ENCODE measurements around the gene LRCH1. TPM values are rescaled to one million over a fixed set of nuclear protein-coding genes. Genes with fewer than 3 reads are reported as not detected.
A peak's percentile ranks its signal among the peaks of the same experiment; 100 is the strongest.

LRCH1 gene
- total RNA-seq, 2 experiments from 2014 or later, result 16.7 to 27.8 TPM

GRCh38 chr13:46595885-46596275 is 42.9 kb downstream of the LRCH1 start:
- peaks cover 96% of the 10 kb centered on the region for H3K79me2 ChIP-seq (ENCODE audit: insufficient read depth, low read depth, low read length)
- ChIA-PET CTCF (ENCODE audit: unreplicated experiment) (interaction anchor here (1.6 kb wide), 1 partner anchor 44 kb away, joined by 3 read pairs; no protein-coding TSS in a partner anchor), POLR2A (interaction anchor here (0.5 to 5.3 kb wide), 19 partner anchors 9 to 1938 kb away, joined by 3 to 59 read pairs (median 4); no protein-coding TSS in a partner anchor)
- intact Hi-C loops (cut with micrococcal nuclease; ENCODE audit: unreplicated experiment), result loop anchor here (1.0 to 5.0 kb wide), 4 partner anchors 42 to 414 kb away; partner anchors contain the start of genes LCP1 and RUBCNL
- peaks cover 99% of the 10 kb centered on the region for H3K4me1 ChIP-seq (ENCODE audit: insufficient read depth, low read length, poor library complexity, severe bottlenecking)
- H3K27ac ChIP-seq (ENCODE audit: low read depth, low read length, poor library complexity, severe bottlenecking), result peak overlapping the region; percentile 98
- no peak for DNase-seq (ENCODE audit: low spot score)
- no peaks in the 10 kb centered on the region for H4K20me1 ChIP-seq (ENCODE audit: insufficient read depth, low read length)
- H3K4me3 ChIP-seq (ENCODE audit: low read depth, low read length, poor library complexity, severe bottlenecking), result peak overlapping the region; percentile 58
- TF ChIP-seq, protein P1, sequence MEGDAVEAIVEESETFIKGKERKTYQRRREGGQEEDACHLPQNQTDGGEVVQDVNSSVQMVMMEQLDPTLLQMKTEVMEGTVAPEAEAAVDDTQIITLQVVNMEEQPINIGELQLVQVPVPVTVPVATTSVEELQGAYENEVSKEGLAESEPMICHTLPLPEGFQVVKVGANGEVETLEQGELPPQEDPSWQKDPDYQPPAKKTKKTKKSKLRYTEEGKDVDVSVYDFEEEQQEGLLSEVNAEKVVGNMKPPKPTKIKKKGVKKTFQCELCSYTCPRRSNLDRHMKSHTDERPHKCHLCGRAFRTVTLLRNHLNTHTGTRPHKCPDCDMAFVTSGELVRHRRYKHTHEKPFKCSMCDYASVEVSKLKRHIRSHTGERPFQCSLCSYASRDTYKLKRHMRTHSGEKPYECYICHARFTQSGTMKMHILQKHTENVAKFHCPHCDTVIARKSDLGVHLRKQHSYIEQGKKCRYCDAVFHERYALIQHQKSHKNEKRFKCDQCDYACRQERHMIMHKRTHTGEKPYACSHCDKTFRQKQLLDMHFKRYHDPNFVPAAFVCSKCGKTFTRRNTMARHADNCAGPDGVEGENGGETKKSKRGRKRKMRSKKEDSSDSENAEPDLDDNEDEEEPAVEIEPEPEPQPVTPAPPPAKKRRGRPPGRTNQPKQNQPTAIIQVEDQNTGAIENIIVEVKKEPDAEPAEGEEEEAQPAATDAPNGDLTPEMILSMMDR (conservative IDR thresholded peaks at IDR 0.05; ENCODE audit: low read length), result no peak
- no peak for TF ChIP-seq EZH2phosphoT487 (IDR thresholded peaks at IDR 0.05; ENCODE audit: borderline replicate concordance, low read depth, low read length)
- H2AFZ ChIP-seq (ENCODE audit: low read length), result no peak overlapping the region
- H3K9me2 ChIP-seq (ENCODE audit: insufficient read depth, low read length), result no peaks in the 10 kb centered on the region
- peak overlapping the region; percentile 90 for H3K4me2 ChIP-seq (ENCODE audit: low read length)
- BruUV-seq (replicated peaks), result no TSS peak
- H3K36me3 ChIP-seq (ENCODE audit: insufficient read depth, low read length), result peaks cover 4% of the 10 kb centered on the region; the same call in 1 of the 2 replicates
- H3K9me3 ChIP-seq (ENCODE audit: low read length), result peaks cover 7% of the 10 kb centered on the region; the same call in 1 of the 2 replicates

- BruUV-seq (replicated peaks), result no TSS peak
- Histone ChIP-seq H3K4me2 (ENCODE audit: low read length) (peak overlapping the region; percentile 90), H3K9me2 (ENCODE audit: insufficient read depth, low read length) (no peaks in the 10 kb centered on the region), H3K27ac (ENCODE audit: low read depth, low read length, poor library complexity, severe bottlenecking) (peak overlapping the region; percentile 98), H3K79me2 (ENCODE audit: insufficient read depth, low read depth, low read length) (peaks cover 96% of the 10 kb centered on the region), H2AFZ (ENCODE audit: low read length) (no peak overlapping the region), H4K20me1 (ENCODE audit: insufficient read depth, low read length) (no peaks in the 10 kb centered on the region), H3K9me3 (ENCODE audit: low read length) (peaks cover 7% of the 10 kb centered on the region; the same call in 1 of the 2 replicates), H3K4me1 (ENCODE audit: insufficient read depth, low read length, poor library complexity, severe bottlenecking) (peaks cover 99% of the 10 kb centered on the region), H3K36me3 (ENCODE audit: insufficient read depth, low read length) (peaks cover 4% of the 10 kb centered on the region; the same call in 1 of the 2 replicates), H3K4me3 (ENCODE audit: low read depth, low read length, poor library complexity, severe bottlenecking) (peak overlapping the region; percentile 58)
- CTCF ChIA-PET (ENCODE audit: unreplicated experiment), result interaction anchor here (1.6 kb wide), 1 partner anchor 44 kb away, joined by 3 read pairs; no protein-coding TSS in a partner anchor
- POLR2A ChIA-PET, result interaction anchor here (0.9 to 5.3 kb wide), 12 partner anchors 8 to 211 kb away, joined by 3 to 59 read pairs (median 6); no protein-coding TSS in a partner anchor
- TF ChIP-seq EZH2phosphoT487 (IDR thresholded peaks at IDR 0.05; ENCODE audit: borderline replicate concordance, low read depth, low read length), result no peak
- TF ChIP-seq, protein P1 (conservative IDR thresholded peaks at IDR 0.05; ENCODE audit: low read length), result no peak
- DNase-seq (ENCODE audit: low spot score), result no peak
- intact Hi-C loops (cut with micrococcal nuclease; ENCODE audit: unreplicated experiment), result loop anchor here (5.0 kb wide), 2 partner anchors 71 to 414 kb away; partner anchors contain the start of gene LCP1
Measured at GRCh38 chr13:46596466-46596865, 43.5 kb downstream of the LRCH1 start.
